ENCODE data around the gene KRTAP10-1.

KRTAP10-1 gene

GRCh38 chr21:44522753-44523204, 17.2 kb downstream of the KRTAP10-1 start:
- POLR2A ChIA-PET: no interaction called here
- CTCF ChIA-PET: no interaction called here
- DNase-seq (ENCODE audit: extremely low spot score): no peak
- no peak for TF ChIP-seq CTCF (IDR thresholded peaks at IDR 0.05; ENCODE audit: control extremely low read depth, extremely low read depth, low read depth, missing control alignments)

GRCh38 chr21:44521928-44522752, 17.9 kb downstream of the KRTAP10-1 start:
- no peak for TF ChIP-seq CTCF (IDR thresholded peaks at IDR 0.05; ENCODE audit: control extremely low read depth, extremely low read depth, low read depth, missing control alignments)
- DNase-seq (ENCODE audit: extremely low spot score): no peak
- CTCF ChIA-PET: no interaction called here
- POLR2A ChIA-PET: no interaction called here

GRCh38 chr21:44521301-44521927, 18.6 kb downstream of the KRTAP10-1 start:
- no peak for TF ChIP-seq CTCF (IDR thresholded peaks at IDR 0.05; ENCODE audit: control extremely low read depth, extremely low read depth, low read depth, missing control alignments)
- ChIA-PET POLR2A (no interaction called here), CTCF (interaction anchor here (2.9 kb wide), 1 partner anchor 11 kb away, joined by 11 read pairs; no protein-coding TSS in a partner anchor)
- DNase-seq (ENCODE audit: extremely low spot score): no peak

- POLR2A ChIA-PET: no interaction called here
- TF ChIP-seq CTCF (IDR thresholded peaks at IDR 0.05; ENCODE audit: control extremely low read depth, extremely low read depth, low read depth, missing control alignments): no peak
- CTCF ChIA-PET: interaction anchor here (2.9 kb wide), 1 partner anchor 10 kb away, joined by 11 read pairs; no protein-coding TSS in a partner anchor
- no peak for DNase-seq (ENCODE audit: extremely low spot score)
These were observed 19.4 kb downstream of the KRTAP10-1 start for GRCh38 chr21:44520326-44521300.

GRCh38 chr21:44519346-44520325, 20.4 kb downstream of the KRTAP10-1 start:
- no peak for TF ChIP-seq CTCF (IDR thresholded peaks at IDR 0.05; ENCODE audit: control extremely low read depth, extremely low read depth, low read depth, missing control alignments)
- no peak for DNase-seq (ENCODE audit: extremely low spot score)
- CTCF ChIA-PET: interaction anchor here (2.9 kb wide), 1 partner anchor 9 kb away, joined by 11 read pairs; no protein-coding TSS in a partner anchor
- POLR2A ChIA-PET: no interaction called here

All from GM10248 (cell line).